GM18498 (cell line): ENCODE measurements around the gene RPS28.
A peak's percentile ranks its signal among the peaks of the same experiment; 100 is the strongest.
"Not testable (repeated sequence)": the region's sequence is repeated elsewhere in the genome, so short reads cannot be mapped to it uniquely, and the experiment has no call there.

ENCODE experiments used
- ATAC-seq: cut with Tn5 transposase; IDR thresholded peaks from one replicate; pipeline ENCODE4 v1.9.1; 2021; ENCODE audit warnings: mild to moderate bottlenecking, moderate library complexity; ENCODE audit not compliant: unreplicated experiment

The RPS28 gene

DNA sequence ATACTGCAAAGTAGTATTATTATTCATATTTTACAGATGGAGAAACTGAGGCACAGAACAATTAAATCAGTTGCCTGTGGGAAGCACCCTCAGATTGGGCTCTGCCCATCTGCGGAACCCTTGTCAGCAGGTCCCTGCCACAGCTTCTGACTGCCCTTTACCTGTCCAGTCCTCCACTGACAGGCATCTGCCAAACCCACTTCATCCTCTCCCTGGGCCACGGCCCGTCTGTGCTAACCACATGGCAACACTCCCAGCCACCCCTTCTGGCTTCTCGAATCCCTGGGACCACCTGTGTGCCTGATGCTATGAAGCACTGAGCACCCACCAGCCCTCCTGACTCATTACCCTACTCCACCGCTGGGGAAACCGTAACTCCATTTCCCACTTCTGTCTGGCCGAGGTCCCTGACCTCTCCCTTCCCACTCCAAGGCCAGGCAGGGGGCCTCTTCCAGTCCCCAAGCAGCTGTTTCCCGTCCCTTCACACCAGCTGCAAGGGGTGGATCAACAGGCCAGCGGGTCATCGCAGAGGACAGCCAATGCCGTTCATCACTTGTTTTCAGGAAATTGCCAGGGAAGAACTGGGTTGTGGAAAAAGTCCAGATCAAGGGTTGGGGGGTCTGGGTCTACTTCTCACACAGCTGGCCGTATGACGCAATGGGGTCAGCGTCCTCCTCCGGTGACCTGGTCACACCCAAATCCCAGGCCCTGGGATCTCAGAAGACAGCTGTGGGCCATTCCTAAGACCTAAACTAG lies 19.2 kb downstream of the RPS28 start:
- no peak for ATAC-seq

DNA sequence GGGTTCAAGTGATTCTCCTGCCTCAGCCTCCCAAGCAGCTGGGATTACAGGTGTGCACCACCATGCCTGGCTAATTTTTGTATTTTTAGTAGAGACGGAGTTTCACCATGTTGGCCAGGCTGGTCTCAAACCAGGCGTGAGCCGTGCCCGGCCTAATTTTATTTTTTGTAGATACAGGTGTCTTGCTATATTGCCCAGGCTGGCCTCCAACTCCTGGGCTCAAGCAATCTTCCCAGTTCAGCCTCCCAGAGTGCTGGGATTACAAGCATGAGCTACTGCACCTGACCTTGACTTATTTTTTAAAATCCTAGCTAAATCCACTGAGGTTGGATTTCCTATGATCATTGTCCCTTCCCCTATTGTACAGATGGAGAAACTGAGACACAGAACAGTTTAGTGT lies 20.2 kb downstream of the RPS28 start:
- ATAC-seq: not testable (repeated sequence)

DNA sequence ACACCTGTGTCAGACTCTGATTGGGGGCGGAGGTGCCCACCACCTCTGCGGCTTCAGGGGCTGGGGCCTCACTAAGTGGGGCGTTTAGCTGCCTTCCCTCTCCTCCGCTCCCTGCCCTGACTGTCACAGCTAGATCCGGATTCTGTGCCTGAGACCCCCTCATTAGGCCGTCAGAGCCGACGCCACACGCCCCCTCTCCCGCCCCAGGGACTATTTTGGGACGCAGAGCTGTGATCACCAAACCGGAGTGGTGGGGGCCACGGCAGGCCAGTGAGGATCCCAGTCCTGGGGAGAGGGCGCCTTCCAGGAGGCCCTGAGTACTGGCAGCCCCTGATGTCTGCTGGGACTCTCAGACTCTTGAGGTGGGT lies 21.0 kb downstream of the RPS28 start:
- no peak for ATAC-seq

DNA sequence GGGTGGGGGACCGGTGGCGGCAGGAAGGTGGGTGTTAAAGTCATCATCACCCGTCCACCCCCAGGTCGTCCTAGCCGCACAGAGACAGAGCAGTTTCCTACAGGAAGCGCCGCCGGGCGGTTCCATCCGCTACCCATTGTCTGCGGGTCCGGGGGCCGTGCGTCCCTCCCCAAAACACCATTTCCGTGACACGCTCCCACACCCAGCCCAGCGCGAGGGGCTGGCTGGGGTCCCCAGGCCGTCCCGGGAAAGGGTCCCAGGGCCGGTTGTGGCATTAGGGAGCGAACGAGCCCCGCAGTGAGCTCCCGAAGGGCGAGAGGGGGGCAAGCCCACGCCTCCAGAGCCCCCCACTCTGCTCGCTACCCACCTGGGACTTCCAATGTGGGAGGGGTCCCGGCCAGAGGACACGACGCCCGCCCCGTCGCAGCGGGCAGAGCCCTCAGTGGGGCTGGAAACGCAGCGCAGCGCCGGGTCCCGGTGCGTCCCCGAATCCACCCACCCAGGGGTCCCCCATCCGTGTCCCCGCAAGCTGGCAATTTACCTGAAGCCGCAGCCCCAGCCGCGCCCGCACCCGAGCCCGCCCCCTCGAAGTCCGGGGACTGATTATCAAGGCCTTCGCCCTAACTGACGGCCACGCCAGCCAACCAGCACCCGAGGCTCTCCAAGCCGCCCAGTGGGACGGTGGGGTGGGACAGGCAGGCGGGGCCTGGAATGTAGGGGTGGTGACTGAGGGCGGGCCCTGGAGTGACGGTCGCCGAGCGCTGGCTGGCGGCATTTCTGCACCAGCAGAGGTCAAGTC lies 21.6 kb downstream of the RPS28 start, which contains the start of gene KANK3:
Gene KANK3, minus strand, starts transcription at position 579 of the 799 bp plus-strand sequence. CDS start 5,434 bp downstream, outside the sequence.
- peak; percentile 89 for ATAC-seq

GRCh38 chr19:8343483-8343844 lies 22.2 kb downstream of the RPS28 start:
- no peak for ATAC-seq

GRCh38 chr19:8349629-8350372 lies 28.5 kb downstream of the RPS28 start:
- not testable (repeated sequence) for ATAC-seq

GRCh38 chr19:8352134-8352827 lies 31.0 kb downstream of the RPS28 start:
- no peak for ATAC-seq

- ATAC-seq: not testable (repeated sequence)
Measured at GRCh38 chr19:8352845-8353244, 31.5 kb downstream of the RPS28 start.

GRCh38 chr19:8355631-8356402 lies 34.5 kb downstream of the RPS28 start:
- no peak for ATAC-seq

DNA sequence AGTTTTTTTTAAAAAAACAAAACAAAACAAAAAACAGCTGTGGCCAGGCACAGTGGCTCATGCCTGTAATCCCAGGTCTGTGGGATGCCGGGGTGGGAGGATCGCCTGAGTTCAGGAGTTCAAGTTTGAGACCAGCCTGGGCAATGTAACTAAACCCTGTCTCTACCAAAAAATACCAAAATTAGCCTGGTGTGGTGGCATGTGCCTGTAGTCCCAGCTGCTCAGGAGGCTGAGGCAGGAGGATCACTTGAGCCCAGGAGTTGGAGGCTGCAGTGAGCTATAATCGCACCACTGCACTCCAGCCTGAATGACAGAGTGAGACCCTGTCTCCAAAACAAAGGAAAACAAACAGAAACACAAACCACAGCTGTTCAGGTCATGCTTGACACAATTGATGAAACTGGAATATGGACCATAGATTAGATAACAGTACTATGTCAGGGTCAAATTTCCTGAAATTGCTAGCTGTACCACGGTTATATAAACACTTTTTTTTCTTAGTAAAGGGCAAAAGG lies 35.8 kb downstream of the RPS28 start:
- no peak for ATAC-seq

GRCh38 chr19:8358948-8359347 lies 37.7 kb downstream of the RPS28 start:
- no peak for ATAC-seq

- no peak for ATAC-seq
Measured at GRCh38 chr19:8360196-8360595, 38.9 kb downstream of the RPS28 start.

DNA sequence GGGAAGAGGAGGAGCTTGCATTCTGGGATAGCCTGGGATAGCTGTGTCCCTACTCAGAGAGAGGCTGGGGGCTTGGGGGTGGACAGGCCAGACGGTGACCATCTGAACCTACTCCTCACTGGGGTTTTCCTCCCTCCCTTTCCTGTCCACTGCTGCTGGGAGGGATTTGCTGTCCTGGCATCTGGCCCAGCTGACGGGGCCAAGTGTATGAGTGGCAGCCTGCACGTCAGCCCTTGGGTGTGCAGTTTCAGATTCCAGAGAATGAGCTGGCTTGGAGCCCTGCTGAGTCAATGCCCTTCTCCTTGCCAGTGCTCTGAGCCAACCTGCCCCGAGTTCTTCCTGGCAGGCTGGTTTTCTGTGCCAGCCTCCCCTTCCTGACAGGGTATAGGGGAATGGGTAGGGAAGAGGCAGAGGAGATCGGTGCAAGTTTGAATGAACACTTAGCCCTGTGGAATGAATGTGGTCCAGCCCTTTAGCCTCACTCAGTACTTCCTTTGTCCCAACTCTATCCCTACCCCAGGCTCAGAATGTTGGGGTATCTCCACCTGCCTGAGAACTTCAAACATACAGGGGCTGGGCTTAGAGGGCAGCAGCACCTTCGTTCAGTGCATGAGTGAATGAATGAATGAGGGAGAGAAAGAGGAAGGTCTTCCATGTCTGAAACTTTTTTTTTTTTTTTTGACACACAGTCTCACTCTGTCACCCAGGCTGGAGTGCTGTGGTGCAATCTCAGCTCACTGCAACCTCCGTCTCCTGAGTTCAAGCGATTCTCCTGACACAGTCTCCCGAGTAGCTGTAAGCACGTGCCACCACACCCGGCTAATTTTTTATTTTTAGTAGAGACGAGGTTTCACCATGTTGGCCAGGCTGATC lies 40.9 kb downstream of the RPS28 start:
- no peak for ATAC-seq

GRCh38 chr19:8363803-8364771 lies 42.8 kb downstream of the RPS28 start, which contains the start of gene ANGPTL4:
Gene ANGPTL4 (plus strand): TSS chr19:8364155. CDS start chr19:8364322, 167 bp downstream.
- no peak for ATAC-seq

DNA sequence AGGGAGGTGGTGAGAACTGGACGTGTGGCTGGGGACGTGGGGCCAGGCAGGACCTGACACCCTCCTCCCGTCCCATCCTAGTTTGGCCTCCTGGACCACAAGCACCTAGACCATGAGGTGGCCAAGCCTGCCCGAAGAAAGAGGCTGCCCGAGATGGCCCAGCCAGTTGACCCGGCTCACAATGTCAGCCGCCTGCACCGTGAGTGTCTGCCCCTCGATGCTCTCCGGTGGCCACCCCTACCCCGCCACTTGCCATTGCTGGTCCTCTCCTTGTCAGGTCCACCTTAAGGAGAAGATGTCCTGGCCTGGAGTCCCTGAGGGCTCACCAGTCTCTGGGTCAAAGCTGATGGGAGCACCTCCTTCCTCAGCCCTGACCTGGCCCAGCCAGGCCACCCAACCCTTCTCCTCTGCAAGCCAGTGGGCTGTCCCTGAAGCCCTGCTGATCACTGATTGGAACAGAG lies 44.9 kb downstream of the RPS28 start:
- no peak for ATAC-seq

GRCh38 chr19:8366961-8367326 lies 45.6 kb downstream of the RPS28 start:
- no peak for ATAC-seq

DNA sequence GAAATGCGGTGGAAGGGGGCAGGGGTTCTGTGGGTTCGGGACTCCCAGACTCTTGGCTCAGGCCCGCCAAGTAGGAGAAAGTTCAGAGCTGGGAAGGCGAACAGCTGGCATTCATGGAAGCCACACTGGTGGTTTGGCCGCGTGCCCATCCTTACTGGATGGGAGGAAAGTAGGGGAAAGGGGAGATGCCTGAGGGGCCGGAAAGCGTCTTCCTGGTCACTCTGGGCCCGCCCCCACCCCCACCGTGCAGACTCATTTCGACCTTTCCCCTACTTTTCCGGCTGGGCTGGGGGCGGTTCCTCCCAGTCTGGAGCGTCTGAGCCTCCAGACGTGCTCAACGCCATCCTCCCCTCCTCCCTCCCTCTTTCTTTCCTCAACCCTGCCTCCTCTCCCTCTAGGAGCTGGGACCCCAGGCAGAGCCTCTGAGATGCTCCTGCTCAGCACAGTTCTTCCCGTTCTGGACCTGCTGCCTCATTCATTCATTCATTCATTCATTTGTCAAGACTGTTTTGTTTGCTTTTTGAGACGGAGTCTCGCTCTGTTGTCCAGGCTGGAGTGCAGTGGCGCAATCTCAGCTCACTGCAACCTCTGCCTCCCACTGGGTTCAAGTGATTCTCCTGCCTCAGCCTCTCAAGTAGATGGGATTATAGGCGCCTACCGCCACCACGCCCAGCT lies 46.2 kb downstream of the RPS28 start:
- ATAC-seq: no peak
